Coronary artery (tissue), 2 donors: ENCODE results near the gene MPP7.
"Not testable (repeated sequence)": the region's sequence is repeated elsewhere in the genome, so short reads cannot be mapped to it uniquely, and the experiment has no call there.

ENCODE experiments used
- DNase-seq: peaks from one replicate; pipeline ENCODE4 v3.0.0-alpha.2; 2017; ENCODE audit warnings: low spot score
- H3K27ac ChIP-seq, 2 donors: fragments of 200-600 bp; sonication (generic); one replicate each; pipeline ENCODE4 v1.5.1; 2016 to 2019
- H3K4me3 ChIP-seq: fragments of 200-600 bp; sonication (generic); 2 replicates; pipeline ENCODE4 v1.5.1; 2016; ENCODE audit warnings: mild to moderate bottlenecking, moderate library complexity
- TF ChIP-seq, protein P1 (sequence below): fragments of 200-600 bp; sonication (generic); IDR thresholded peaks from one replicate; pipeline ENCODE4 v1.5.1; 2019; ENCODE audit warnings: antibody characterized with exemption

Gene MPP7

DNA sequence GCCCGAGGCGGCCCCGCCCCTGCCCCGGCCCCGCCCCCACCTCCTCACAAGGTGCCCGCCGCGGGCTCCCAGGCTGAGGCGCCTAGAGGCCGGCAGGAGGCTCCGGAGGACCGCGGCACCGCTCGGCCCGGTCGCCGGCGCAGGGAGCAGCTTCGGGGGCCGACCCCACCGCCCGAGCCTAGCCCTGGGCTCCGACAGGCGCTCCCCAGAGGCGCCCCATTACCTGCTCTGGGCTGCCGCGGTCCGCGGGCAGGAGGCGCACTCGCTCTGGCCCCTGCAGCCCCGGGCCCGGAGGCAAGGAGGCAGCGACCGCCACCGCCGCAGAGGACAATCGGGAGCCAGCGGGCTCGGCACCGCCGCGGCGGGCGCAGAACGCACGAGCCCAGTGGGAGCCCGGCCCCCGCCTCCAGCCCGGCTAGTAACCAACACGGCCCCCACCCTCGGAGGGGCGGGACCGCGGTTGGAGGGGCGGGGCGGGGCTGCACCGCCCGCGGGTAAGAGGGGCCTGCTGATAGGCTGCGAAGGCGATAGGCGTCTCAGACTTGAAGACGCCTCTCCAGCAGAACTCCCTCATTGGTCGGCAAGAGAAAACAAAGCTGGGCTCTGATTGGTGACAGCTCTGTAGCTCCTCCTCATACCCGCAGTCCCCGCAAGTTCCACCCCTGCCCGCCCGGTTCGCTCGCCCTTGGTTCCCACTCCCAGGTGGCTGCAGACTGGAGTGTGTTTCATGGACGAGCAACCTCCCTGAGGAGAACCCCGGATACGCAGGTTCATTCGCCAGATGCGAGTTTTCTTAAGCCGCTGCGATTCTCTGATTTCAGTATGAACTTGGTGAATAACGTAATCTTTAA, at the start of gene MPP7:
Gene MPP7 (minus strand): TSS at position 427 of the 851 bp plus-strand sequence. CDS start 64,460 bp downstream, outside the sequence.
- TF ChIP-seq, protein P1, sequence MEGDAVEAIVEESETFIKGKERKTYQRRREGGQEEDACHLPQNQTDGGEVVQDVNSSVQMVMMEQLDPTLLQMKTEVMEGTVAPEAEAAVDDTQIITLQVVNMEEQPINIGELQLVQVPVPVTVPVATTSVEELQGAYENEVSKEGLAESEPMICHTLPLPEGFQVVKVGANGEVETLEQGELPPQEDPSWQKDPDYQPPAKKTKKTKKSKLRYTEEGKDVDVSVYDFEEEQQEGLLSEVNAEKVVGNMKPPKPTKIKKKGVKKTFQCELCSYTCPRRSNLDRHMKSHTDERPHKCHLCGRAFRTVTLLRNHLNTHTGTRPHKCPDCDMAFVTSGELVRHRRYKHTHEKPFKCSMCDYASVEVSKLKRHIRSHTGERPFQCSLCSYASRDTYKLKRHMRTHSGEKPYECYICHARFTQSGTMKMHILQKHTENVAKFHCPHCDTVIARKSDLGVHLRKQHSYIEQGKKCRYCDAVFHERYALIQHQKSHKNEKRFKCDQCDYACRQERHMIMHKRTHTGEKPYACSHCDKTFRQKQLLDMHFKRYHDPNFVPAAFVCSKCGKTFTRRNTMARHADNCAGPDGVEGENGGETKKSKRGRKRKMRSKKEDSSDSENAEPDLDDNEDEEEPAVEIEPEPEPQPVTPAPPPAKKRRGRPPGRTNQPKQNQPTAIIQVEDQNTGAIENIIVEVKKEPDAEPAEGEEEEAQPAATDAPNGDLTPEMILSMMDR: no peak
- peak within 1 kb of the TSS; percentile 93 for H3K4me3 ChIP-seq
- peak; percentile 98 for DNase-seq
- peak within 1 kb of the TSS; percentile 89 to 95 for H3K27ac ChIP-seq

DNA sequence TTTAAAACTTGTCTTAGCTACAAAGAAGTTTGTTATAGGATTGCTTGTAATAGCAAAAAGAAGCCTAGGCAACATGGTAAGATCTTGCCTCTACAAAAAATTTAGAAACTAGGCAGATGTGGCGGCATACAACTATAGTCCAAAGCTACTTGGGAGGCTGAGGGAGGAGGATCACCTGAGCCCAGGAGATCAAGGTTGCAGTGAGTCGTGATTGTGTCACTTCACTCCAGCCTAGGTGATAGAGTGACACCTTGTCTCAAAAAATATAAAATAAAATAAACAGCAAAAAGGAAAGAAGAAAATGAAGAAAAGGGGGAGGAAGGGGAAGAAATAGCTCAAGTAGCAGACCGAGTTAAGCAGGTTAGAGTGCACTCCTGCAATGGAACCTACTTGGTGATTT, 47.0 kb upstream of the MPP7 start:
- DNase-seq: no peak
- TF ChIP-seq, protein P1: no peak
- Histone ChIP-seq H3K27ac (no peak overlapping the region), H3K4me3 (no peak overlapping the region)

DNA sequence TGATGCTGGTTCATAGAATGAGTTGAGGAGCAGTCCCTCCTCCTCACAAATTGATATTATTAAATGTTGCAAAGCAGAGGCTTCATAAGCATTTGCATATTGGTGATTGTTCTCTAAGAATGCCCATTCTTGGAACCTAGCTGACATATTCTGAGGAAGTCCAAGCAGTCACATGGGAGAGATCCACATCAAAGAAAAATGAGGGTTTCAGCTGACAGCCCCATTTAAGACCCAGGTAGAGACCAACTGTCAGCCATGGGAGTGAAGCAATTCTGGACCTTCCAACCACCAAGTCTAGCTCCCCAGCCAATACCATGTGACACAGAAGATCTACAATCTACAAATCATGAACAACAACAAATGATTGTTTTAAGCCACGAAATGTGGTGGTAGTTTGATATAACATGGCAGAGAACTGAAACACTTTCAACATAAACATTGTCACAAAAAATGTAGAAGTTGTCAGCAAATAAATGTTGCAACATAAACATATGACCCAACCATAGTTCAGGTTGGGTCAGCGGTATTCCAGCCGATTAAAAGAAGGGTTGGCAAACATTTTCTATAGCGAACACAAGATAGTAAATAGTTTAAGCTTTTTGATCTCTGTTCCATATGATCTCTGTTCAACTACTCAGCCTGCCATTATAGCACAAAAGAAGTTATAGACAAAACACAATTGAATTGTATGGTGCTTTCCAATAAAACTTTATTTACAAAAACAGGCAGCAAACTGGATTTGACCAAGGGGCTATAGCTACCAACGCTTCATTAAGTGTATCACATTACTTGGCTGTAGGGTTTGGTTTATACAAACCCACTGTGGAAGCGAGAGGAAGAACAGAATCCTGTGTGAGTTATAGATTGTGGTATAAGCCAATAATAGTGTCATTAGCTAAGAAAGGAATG, 41.4 kb upstream of the MPP7 start:
- no peak overlapping the region for H3K4me3 ChIP-seq
- no peak for DNase-seq
- TF ChIP-seq, protein P1: no peak
- H3K27ac ChIP-seq: no peak overlapping the region

DNA sequence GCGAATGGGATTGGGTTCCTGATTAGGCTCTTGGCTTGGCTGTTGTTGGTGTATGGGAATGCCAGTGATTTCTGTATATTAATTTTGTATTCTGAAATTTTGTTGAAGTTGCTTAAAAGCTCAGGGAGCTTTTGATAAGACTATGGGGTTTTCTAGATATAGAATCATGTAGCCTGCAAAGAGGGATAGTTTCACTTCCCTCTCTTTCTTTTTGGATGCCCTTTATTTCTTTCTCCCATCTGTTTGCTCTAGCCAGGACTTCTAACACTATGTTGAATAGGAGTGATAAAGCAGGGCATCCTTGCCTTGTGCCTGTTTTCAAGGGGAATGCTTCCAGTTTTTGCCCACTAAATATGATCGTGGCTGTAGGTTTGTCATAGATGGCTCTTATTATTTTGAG, 40.4 kb upstream of the MPP7 start:
- no peak overlapping the region for H3K27ac ChIP-seq
- no peak for DNase-seq
- no peak overlapping the region for H3K4me3 ChIP-seq
- TF ChIP-seq, protein P1: no peak

GRCh38 chr10:28341679-28342078, 38.8 kb upstream of the MPP7 start:
- H3K4me3 ChIP-seq, DNase-seq, H3K27ac ChIP-seq: not testable (repeated sequence)

DNA sequence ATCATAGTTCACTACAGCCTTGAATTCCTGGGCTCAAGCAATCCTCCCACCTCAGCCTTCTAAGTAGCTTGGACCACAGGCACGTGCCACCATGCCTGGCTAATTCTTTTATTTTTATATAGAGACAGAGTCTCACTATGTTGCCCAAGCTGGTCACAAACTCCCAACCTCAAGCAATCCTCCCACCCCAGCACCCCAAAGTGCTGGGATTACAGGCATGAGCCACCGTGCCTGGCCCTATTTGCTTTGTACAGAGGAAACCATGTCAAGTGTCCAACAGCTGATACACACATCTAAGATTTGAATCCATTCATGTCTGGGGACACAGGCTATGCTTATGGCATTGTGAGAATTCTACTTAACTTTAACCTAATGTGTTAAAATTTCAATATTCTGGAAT, 29.9 kb upstream of the MPP7 start:
- TF ChIP-seq, protein P1: no peak
- DNase-seq: no peak
- no peak overlapping the region for H3K27ac ChIP-seq
- H3K4me3 ChIP-seq: no peak overlapping the region

GRCh38 chr10:28331841-28332240, 29.0 kb upstream of the MPP7 start:
- DNase-seq: no peak
- H3K27ac ChIP-seq: no peak overlapping the region

More at GRCh38 chr10:28331841-28332240, 29.0 kb upstream of the MPP7 start:
- H3K4me3 ChIP-seq: no peak overlapping the region
- TF ChIP-seq, protein P1: no peak
